Measurements from ENCODE around the gene NIT1.

DNA sequence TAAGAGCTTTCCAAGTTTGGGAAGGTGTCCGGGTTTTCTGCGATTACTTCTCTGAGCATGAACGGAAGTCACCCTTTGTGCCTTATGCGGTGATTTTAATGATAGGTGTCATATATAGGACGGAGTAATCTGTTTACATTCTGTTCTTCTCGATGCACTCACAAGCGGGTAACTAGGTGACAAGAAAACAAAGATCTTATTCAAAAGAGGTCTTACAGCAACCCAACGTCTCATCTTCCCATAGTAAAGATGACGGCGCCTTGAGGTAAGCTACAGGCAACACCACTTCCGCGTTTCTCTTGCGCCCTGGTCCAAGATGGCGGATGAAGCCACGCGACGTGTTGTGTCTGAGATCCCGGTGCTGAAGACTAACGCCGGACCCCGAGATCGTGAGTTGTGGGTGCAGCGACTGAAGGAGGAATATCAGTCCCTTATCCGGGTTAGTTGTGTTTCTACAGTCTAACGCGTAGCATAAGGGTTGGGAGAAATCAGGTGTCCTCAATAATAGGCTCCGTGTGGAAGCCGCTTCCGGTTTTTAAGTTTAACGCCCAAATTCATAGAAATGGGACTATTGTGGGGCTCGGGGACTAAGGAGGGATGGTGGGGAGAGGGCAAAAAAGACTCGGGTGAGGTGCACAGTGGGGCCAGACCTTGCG, 35.9 kb downstream of the NIT1 start, which contains the start of gene UFC1:
- TF ChIP-seq CTCF (IDR thresholded peaks at IDR 0.05) (no peak), EZH2 (IDR thresholded peaks at IDR 0.05; ENCODE audit: borderline replicate concordance, insufficient read depth, low read depth, low read length, poor library complexity, severe bottlenecking) (no peak)
